Lower leg skin (tissue), 3 donors: Measurements from ENCODE around the gene POLQ.

ENCODE experiments used
- POLR2A ChIP-seq, 2 donors: fragments of 450-650 bp; IDR thresholded peaks; one replicate each; pipeline ENCODE4 v1.6.1; 2016 to 2017; ENCODE audit warnings: antibody characterized with exemption in 2 of 2, mild to moderate bottlenecking in 1 of 2, moderate library complexity in 1 of 2
- TF ChIP-seq, protein P1 (sequence below), 3 donors: fragments of 450-650 bp; IDR thresholded peaks; one replicate each; pipeline ENCODE4 v1.5.1; 2016; ENCODE audit warnings: antibody characterized with exemption in 3 of 3, mild to moderate bottlenecking in 3 of 3, moderate library complexity in 2 of 3

GRCh38 chr3:121411523-121411922, 134.3 kb downstream of the POLQ start:
- TF ChIP-seq, protein P1, sequence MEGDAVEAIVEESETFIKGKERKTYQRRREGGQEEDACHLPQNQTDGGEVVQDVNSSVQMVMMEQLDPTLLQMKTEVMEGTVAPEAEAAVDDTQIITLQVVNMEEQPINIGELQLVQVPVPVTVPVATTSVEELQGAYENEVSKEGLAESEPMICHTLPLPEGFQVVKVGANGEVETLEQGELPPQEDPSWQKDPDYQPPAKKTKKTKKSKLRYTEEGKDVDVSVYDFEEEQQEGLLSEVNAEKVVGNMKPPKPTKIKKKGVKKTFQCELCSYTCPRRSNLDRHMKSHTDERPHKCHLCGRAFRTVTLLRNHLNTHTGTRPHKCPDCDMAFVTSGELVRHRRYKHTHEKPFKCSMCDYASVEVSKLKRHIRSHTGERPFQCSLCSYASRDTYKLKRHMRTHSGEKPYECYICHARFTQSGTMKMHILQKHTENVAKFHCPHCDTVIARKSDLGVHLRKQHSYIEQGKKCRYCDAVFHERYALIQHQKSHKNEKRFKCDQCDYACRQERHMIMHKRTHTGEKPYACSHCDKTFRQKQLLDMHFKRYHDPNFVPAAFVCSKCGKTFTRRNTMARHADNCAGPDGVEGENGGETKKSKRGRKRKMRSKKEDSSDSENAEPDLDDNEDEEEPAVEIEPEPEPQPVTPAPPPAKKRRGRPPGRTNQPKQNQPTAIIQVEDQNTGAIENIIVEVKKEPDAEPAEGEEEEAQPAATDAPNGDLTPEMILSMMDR (IDR thresholded peaks at IDR 0.05) = no peak
- no peak for TF ChIP-seq POLR2A (IDR thresholded peaks at IDR 0.05)
